ENCODE measurements around the gene OXCT2.
A peak's percentile ranks its signal among the peaks of the same experiment; 100 is the strongest.

The OXCT2 gene

DNA sequence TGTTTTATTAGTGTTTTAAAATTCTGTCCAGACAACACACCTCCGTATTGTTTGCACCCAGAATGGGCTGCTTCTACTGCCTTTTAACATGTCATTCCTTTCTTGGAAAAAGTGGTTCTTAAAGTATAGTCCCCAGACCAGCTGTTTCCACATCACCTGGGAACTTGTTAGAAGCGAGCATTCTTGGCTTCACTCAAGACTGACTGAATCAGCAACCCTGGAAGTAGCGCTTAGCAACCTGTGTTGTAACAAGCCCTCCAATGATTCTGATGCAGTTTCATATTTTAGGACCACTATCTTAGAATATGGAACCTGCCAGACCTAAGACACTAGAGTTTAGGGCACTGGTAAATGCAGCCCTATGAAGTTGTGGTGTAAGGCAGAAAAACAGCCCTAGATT lies 38.4 kb downstream of the OXCT2 start:
- DNase-seq = no peak

DNA sequence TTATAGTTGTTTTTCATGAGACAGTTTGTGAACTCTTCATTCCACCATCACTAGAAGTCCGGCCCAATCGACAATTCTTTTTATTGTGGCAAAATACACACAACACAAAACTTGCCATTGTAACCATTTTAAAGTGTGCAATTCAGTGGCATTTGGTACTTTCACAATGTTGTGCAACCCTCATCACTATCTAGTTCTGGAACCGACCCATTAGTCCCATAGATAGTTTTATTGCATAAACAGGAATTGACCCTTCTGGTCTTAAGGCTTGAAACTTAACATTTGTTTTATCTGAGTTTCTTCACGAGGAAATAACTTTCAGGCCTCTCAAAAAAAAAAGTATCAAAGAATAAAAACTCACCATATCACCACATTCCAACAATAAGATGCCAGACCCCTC lies 41.3 kb downstream of the OXCT2 start:
- DNase-seq = no peak

DNA sequence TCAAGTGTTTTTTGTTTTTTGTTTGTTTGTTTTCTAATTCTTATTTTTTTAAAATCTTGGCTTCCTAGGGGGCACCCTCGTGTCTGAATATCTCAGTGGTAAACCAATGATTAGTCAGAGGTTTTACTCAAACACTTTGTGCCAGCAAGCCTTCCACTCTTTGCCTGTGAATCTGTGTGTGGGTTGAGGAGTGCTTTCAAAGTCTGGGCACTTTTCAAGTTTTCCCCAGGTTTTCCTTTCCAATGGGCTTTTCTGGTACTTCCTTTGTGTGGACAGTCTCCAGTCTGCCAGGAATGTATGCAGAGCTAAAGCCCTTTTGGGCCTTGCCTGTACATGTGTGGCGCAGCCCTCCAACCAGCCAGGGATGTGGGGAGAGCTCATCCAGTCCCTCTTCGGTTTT lies 42.1 kb downstream of the OXCT2 start:
- DNase-seq = no peak

DNA sequence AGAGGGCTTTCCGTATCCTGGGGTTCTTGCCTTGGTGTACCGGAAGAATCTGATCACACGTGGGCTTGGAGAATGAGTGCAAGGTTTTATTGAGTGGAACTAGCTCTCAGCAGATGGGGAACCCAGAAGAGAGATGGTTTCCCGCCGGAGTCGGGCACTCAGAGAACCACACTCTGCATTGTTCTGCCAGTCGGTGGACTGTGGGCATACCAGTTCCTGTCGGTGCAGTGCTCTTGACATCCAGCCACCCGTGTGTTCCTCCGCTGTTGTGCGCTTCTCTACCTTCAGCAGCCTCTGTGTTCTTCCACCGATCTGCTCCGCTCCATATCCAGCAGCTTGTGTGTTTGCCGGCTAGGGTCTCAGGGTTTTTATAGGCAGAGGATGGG lies 43.2 kb downstream of the OXCT2 start:
- no peak for DNase-seq

DNA sequence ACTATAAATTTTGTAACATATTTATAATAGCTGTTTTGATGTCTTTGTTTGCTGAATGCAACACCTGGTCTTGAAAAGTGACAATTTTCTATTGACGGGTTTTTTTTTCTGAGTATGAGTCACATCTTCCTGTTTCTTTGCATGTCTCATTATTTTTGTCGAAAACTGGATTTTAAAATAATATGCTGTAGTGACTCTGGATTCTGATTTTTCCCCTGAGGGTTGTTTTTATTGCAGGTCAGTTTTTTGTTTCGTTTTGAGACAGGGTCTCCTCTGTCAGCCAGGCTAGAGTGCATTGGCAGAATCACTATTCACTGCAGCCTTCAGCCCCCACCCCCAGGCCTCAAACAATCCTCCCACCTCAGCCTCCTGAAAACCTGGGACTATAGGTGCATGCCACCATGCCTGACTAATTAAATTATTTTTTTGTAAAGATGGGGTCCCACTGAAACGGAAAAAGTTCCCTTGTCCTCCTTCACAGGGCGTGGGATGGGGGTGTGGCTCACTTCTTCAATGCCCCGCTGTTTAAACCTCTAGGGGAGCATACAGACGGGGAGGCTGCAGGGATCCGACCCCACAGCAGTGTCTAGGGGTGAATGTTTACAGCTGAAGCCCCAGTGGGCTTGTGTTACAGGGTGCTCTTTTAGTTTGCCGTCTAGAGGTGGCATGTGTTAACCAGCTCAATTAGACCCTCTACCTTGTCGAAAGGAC lies 43.8 kb downstream of the OXCT2 start:
- DNase-seq = no peak

DNA sequence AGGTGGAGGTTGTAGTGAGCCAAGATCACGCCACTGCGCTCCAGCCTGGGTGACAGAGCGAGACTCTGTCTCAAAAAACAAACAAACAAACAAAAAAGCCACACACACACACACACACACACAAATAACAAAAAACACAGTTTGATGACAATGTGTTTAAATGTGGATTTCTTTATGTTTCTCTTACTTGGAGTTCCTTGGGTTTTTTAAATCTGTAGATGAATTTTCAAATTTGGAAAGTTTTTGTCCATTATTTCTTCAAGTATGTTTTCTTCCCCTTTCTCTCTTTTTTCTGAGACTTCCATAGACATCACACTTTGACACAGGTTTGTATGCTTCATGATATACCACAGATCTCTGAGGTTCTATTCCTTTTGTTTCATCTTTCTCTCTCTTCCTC lies 44.5 kb downstream of the OXCT2 start:
- DNase-seq = no peak

DNA sequence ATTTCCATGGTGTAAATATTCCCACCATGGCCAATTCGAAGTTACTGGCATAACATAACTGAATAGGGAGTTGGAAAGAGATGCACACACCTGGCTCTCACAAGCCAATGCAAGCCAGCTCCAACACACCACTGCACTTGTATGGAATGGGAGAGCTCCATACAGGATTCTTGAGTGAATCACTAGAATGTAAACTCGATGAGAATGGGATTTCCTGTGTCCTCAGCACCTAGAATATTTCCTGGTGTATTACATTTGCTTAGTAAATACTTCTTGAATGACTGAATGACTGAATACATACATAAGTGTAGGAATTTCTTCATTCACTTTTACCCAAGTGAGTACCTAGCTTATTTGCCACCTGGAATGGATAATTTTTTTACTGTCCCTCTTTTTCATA lies 48.7 kb downstream of the OXCT2 start:
- no peak for DNase-seq

DNA sequence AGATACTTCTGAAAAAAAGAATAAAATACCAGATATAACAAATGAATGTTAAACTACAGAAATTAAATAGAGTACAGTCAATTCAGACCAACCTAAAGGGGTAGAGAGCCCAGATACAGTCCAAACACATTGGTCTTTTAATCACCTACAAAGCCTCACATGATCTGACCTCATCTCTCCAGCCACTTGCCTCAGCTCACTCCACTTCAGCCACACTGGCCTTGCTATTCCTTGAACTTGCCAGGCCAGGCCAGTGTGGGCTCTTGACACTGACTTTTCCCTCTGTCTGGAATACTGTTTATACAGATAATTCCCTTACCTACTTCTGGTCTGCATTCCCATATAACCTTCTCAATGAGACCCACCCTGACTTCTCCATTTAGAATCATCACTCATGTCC lies 49.5 kb downstream of the OXCT2 start:
- DNase-seq = no peak

DNA sequence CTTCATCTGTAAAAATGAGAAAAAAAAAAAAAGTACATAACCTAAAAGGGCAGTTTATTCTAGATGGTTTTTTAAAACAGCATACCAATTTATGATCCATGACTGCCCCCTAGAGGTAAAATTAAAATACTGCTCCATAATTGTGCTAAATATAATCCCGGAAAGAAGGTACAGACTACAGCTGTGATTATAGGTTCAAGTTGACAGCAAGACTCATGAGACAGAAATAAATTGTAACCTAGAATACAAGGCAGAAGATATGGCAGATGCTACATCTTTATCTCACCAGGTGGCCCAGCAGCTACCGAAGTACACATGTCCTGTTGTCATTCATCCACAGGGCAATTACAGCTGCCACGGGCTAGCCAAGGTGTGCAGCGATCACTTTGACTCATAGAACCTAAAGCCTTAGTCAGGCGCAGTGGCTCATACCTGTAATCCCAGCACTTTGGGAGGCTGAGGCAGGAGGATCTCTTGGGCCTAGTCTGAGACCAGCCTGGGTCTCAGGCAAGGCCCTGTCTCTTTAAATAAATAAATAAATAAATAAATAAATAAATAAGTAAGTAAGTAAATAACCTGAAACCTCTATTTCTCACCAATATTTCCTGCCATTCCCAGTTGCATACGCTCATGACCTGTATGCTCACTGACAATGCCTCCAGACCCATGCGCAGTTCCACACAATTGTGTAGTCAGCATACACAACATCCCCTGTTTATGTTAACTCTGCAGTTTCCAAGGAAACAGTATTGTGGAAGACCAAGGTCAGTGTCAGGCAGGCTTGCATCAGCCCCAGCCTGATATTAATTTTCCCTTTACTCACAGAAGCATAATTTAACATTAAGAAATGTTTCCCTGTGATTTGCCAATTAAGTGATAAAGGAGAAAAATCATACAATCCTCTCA lies 50.8 kb downstream of the OXCT2 start:
- peak; percentile 30 to 79 for DNase-seq
